Measurements from ENCODE around the gene NUP98.

GRCh38 chr11:3674189-3674588 is 123.2 kb downstream of the NUP98 start:
- TF ChIP-seq CTCF (IDR thresholded peaks at IDR 0.05): no peak
- TF ChIP-seq POLR2A (IDR thresholded peaks at IDR 0.05): no peak

All from heart left ventricle (tissue), 13 donors.